Amniotic epithelial cell (primary cell): ENCODE data around the gene CYTIP.
"Not testable (repeated sequence)": the region's sequence is repeated elsewhere in the genome, so short reads cannot be mapped to it uniquely, and the experiment has no call there.

Experiments
- DNase-seq: peaks from one replicate; pipeline ENCODE4 v3.0.0-alpha.2; 2010; ENCODE audit warnings: low read depth

Gene CYTIP

GRCh38 chr2:157424374-157424773 lies 19.5 kb downstream of the CYTIP start:
- no peak for DNase-seq

GRCh38 chr2:157421964-157422363 lies 21.9 kb downstream of the CYTIP start:
- DNase-seq = no peak

GRCh38 chr2:157421331-157421944 lies 22.5 kb downstream of the CYTIP start:
- DNase-seq = no peak

- DNase-seq = peak; percentile 0
Observed at GRCh38 chr2:157420771-157421323, 23.0 kb downstream of the CYTIP start.

- DNase-seq = no peak
Observed at GRCh38 chr2:157419031-157419575, 24.8 kb downstream of the CYTIP start.

- no peak for DNase-seq
Observed at GRCh38 chr2:157418239-157418641, 25.6 kb downstream of the CYTIP start.

GRCh38 chr2:157415591-157416101 lies 28.2 kb downstream of the CYTIP start:
- no peak for DNase-seq

- DNase-seq = no peak
Observed at GRCh38 chr2:157414050-157414449, 29.8 kb downstream of the CYTIP start.

- no peak for DNase-seq
Observed at GRCh38 chr2:157413326-157414035, 30.4 kb downstream of the CYTIP start.

- DNase-seq = no peak
Observed at GRCh38 chr2:157411624-157412336, 32.1 kb downstream of the CYTIP start.

- DNase-seq = not testable (repeated sequence)
Observed at GRCh38 chr2:157405398-157405797, 38.5 kb downstream of the CYTIP start.

- no peak for DNase-seq
Observed at GRCh38 chr2:157404363-157404762, 39.5 kb downstream of the CYTIP start.

- not testable (repeated sequence) for DNase-seq
Observed at GRCh38 chr2:157402801-157403485, 40.9 kb downstream of the CYTIP start.

- DNase-seq = no peak
Observed at GRCh38 chr2:157395811-157396210, 48.1 kb downstream of the CYTIP start.

- DNase-seq = no peak
Observed at GRCh38 chr2:157394928-157395327, 49.0 kb downstream of the CYTIP start.

GRCh38 chr2:157393348-157393747 lies 50.5 kb downstream of the CYTIP start:
- no peak for DNase-seq

- no peak for DNase-seq
Observed at GRCh38 chr2:157388827-157389226, 55.1 kb downstream of the CYTIP start.

GRCh38 chr2:157386747-157387146 lies 57.1 kb downstream of the CYTIP start:
- no peak for DNase-seq

- no peak for DNase-seq
Observed at GRCh38 chr2:157386247-157386646, 57.6 kb downstream of the CYTIP start.

GRCh38 chr2:157377861-157378260 lies 66.0 kb downstream of the CYTIP start:
- no peak for DNase-seq

- no peak for DNase-seq
Observed at GRCh38 chr2:157376041-157376440, 67.8 kb downstream of the CYTIP start.

- no peak for DNase-seq
Observed at GRCh38 chr2:157375384-157375783, 68.5 kb downstream of the CYTIP start.
